ENCODE results near the gene SCUBE1.

The SCUBE1 gene

DNA sequence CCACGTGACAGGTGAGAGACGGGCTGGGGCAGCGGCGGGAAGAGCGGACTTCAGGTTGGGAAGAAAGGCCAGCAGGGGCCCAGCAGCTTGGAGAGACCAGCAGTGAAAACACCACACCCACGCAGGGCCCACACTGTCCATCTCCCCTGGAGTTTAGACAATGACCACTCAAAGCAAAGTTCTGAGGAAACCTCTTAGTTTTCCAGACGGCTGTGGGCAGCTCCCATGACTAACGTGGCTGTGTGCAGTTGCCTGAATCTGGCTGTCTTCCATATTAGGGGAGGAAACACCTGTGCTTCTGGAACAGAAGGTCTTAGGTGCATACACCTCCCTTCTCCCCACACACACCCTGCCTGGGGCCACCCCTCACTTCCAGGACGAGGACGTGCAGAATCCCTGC lies 85.6 kb downstream of the SCUBE1 start:
- no peak overlapping the region for H3K9ac ChIP-seq (ENCODE audit: insufficient read length, low read depth)
- no peaks in the 10 kb centered on the region for H3K9me3 ChIP-seq (ENCODE audit: insufficient read depth, low read length)
- no peak for TF ChIP-seq ZNF274 (IDR thresholded peaks at IDR 0.05; ENCODE audit: low read depth, low read length)
- TF ChIP-seq SUZ12 (IDR thresholded peaks at IDR 0.05; ENCODE audit: extremely low read depth, insufficient read depth, insufficient read length), result no peak
- TF ChIP-seq YY1 (IDR thresholded peaks at IDR 0.05; ENCODE audit: insufficient read depth, insufficient read length), result no peak
- peaks cover 6% of the 10 kb centered on the region for H3K4me1 ChIP-seq (ENCODE audit: insufficient read depth, insufficient read length)
- DNase-seq (ENCODE audit: low read depth, low spot score), result no peak
- H3K4me3 ChIP-seq (ENCODE audit: insufficient read length, low read depth), result no peak overlapping the region
- no peaks in the 10 kb centered on the region for H3K36me3 ChIP-seq (ENCODE audit: insufficient read depth, insufficient read length, low read length)
- H3K27me3 ChIP-seq (ENCODE audit: insufficient read depth, insufficient read length), result no peaks in the 10 kb centered on the region

GRCh38 chr22:43256976-43257545 lies 86.1 kb downstream of the SCUBE1 start:
- H3K4me3 ChIP-seq (ENCODE audit: insufficient read length, low read depth), result no peak overlapping the region
- H3K36me3 ChIP-seq (ENCODE audit: insufficient read depth, insufficient read length, low read length), result no peaks in the 10 kb centered on the region
- TF ChIP-seq YY1 (IDR thresholded peaks at IDR 0.05; ENCODE audit: insufficient read depth, insufficient read length) (no peak), ZNF274 (IDR thresholded peaks at IDR 0.05; ENCODE audit: low read depth, low read length) (no peak), SUZ12 (IDR thresholded peaks at IDR 0.05; ENCODE audit: extremely low read depth, insufficient read depth, insufficient read length) (no peak)
- DNase-seq (ENCODE audit: low read depth, low spot score), result no peak
- no peaks in the 10 kb centered on the region for H3K9me3 ChIP-seq (ENCODE audit: insufficient read depth, low read length)
- H3K4me1 ChIP-seq (ENCODE audit: insufficient read depth, insufficient read length), result peaks cover 6% of the 10 kb centered on the region
- H3K9ac ChIP-seq (ENCODE audit: insufficient read length, low read depth), result no peak overlapping the region
- no peaks in the 10 kb centered on the region for H3K27me3 ChIP-seq (ENCODE audit: insufficient read depth, insufficient read length)

GRCh38 chr22:43256569-43256968 lies 86.6 kb downstream of the SCUBE1 start:
- Histone ChIP-seq H3K36me3 (ENCODE audit: insufficient read depth, insufficient read length, low read length) (no peaks in the 10 kb centered on the region), H3K9me3 (ENCODE audit: insufficient read depth, low read length) (no peaks in the 10 kb centered on the region), H3K9ac (ENCODE audit: insufficient read length, low read depth) (no peak overlapping the region), H3K4me1 (ENCODE audit: insufficient read depth, insufficient read length) (peaks cover 6% of the 10 kb centered on the region), H3K4me3 (ENCODE audit: insufficient read length, low read depth) (no peak overlapping the region), H3K27me3 (ENCODE audit: insufficient read depth, insufficient read length) (no peaks in the 10 kb centered on the region)
- no peak for DNase-seq (ENCODE audit: low read depth, low spot score)
- TF ChIP-seq ZNF274 (IDR thresholded peaks at IDR 0.05; ENCODE audit: low read depth, low read length), result no peak

GRCh38 chr22:43255299-43255698 lies 87.9 kb downstream of the SCUBE1 start:
- H3K4me1 ChIP-seq (ENCODE audit: insufficient read depth, insufficient read length), result peaks cover 2% of the 10 kb centered on the region
- H3K9ac ChIP-seq (ENCODE audit: insufficient read length, low read depth), result no peak overlapping the region
- TF ChIP-seq SUZ12 (IDR thresholded peaks at IDR 0.05; ENCODE audit: extremely low read depth, insufficient read depth, insufficient read length), result no peak
- no peak for TF ChIP-seq YY1 (IDR thresholded peaks at IDR 0.05; ENCODE audit: insufficient read depth, insufficient read length)
- TF ChIP-seq ZNF274 (IDR thresholded peaks at IDR 0.05; ENCODE audit: low read depth, low read length), result no peak
- H3K4me3 ChIP-seq (ENCODE audit: insufficient read length, low read depth), result no peak overlapping the region
- H3K36me3 ChIP-seq (ENCODE audit: insufficient read depth, insufficient read length, low read length), result no peaks in the 10 kb centered on the region
- no peaks in the 10 kb centered on the region for H3K9me3 ChIP-seq (ENCODE audit: insufficient read depth, low read length)
- H3K27me3 ChIP-seq (ENCODE audit: insufficient read depth, insufficient read length), result no peaks in the 10 kb centered on the region
- no peak for DNase-seq (ENCODE audit: low read depth, low spot score)

GRCh38 chr22:43253839-43254238 lies 89.3 kb downstream of the SCUBE1 start:
- no peak for DNase-seq (ENCODE audit: low read depth, low spot score)
- no peaks in the 10 kb centered on the region for H3K4me1 ChIP-seq (ENCODE audit: insufficient read depth, insufficient read length)
- no peak overlapping the region for H3K4me3 ChIP-seq (ENCODE audit: insufficient read length, low read depth)
- no peaks in the 10 kb centered on the region for H3K36me3 ChIP-seq (ENCODE audit: insufficient read depth, insufficient read length, low read length)
- no peaks in the 10 kb centered on the region for H3K9me3 ChIP-seq (ENCODE audit: insufficient read depth, low read length)
- TF ChIP-seq YY1 (IDR thresholded peaks at IDR 0.05; ENCODE audit: insufficient read depth, insufficient read length) (no peak), SUZ12 (IDR thresholded peaks at IDR 0.05; ENCODE audit: extremely low read depth, insufficient read depth, insufficient read length) (no peak), ZNF274 (IDR thresholded peaks at IDR 0.05; ENCODE audit: low read depth, low read length) (no peak)
- no peaks in the 10 kb centered on the region for H3K27me3 ChIP-seq (ENCODE audit: insufficient read depth, insufficient read length)
- no peak overlapping the region for H3K9ac ChIP-seq (ENCODE audit: insufficient read length, low read depth)

DNA sequence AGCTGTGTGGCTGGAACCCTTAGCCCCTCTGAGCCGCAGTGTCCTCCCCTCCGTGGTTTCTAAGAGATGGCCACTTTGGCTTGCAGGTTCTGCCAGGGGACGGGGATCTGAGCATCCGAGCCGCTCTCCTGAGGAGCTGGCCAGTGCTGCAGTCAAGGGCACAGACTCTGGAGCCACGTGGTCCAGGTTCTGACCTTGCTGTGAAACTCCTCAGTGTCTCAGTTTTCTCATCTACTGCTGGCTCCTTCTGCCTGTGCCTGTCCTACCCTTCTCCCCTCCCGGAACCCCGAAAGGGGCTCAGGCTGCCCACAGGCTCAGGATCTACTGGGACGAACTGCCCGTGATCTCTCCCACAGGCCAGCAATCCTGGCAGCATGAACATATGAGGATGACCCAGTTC lies 90.9 kb downstream of the SCUBE1 start:
- Histone ChIP-seq H3K9me3 (ENCODE audit: insufficient read depth, low read length) (no peaks in the 10 kb centered on the region), H3K27me3 (ENCODE audit: insufficient read depth, insufficient read length) (no peaks in the 10 kb centered on the region), H3K4me1 (ENCODE audit: insufficient read depth, insufficient read length) (no peaks in the 10 kb centered on the region), H3K9ac (ENCODE audit: insufficient read length, low read depth) (no peak overlapping the region), H3K36me3 (ENCODE audit: insufficient read depth, insufficient read length, low read length) (no peaks in the 10 kb centered on the region), H3K4me3 (ENCODE audit: insufficient read length, low read depth) (no peak overlapping the region)
- TF ChIP-seq ZNF274 (IDR thresholded peaks at IDR 0.05; ENCODE audit: low read depth, low read length) (no peak), YY1 (IDR thresholded peaks at IDR 0.05; ENCODE audit: insufficient read depth, insufficient read length) (no peak)
- no peak for DNase-seq (ENCODE audit: low read depth, low spot score)

GRCh38 chr22:43249789-43250471 lies 93.2 kb downstream of the SCUBE1 start:
- H3K4me3 ChIP-seq (ENCODE audit: insufficient read length, low read depth), result no peak overlapping the region
- H3K27me3 ChIP-seq (ENCODE audit: insufficient read depth, insufficient read length), result no peaks in the 10 kb centered on the region
- peaks cover 2% of the 10 kb centered on the region for H3K4me1 ChIP-seq (ENCODE audit: insufficient read depth, insufficient read length)
- TF ChIP-seq SUZ12 (IDR thresholded peaks at IDR 0.05; ENCODE audit: extremely low read depth, insufficient read depth, insufficient read length) (no peak), ZNF274 (IDR thresholded peaks at IDR 0.05; ENCODE audit: low read depth, low read length) (no peak), YY1 (IDR thresholded peaks at IDR 0.05; ENCODE audit: insufficient read depth, insufficient read length) (no peak)
- H3K9ac ChIP-seq (ENCODE audit: insufficient read length, low read depth), result no peak overlapping the region
- H3K9me3 ChIP-seq (ENCODE audit: insufficient read depth, low read length), result no peaks in the 10 kb centered on the region
- DNase-seq (ENCODE audit: low read depth, low spot score), result no peak
- no peaks in the 10 kb centered on the region for H3K36me3 ChIP-seq (ENCODE audit: insufficient read depth, insufficient read length, low read length)
